DMS79 treated with DMSO at 0.1 percent for 48 hours (cell line): ENCODE data around the gene SKP2.

Experiments used
- DNase-seq: peaks from one replicate; lab custom pipeline; 2025; lab: John Stamatoyannopoulos, UW

SKP2 gene

DNA sequence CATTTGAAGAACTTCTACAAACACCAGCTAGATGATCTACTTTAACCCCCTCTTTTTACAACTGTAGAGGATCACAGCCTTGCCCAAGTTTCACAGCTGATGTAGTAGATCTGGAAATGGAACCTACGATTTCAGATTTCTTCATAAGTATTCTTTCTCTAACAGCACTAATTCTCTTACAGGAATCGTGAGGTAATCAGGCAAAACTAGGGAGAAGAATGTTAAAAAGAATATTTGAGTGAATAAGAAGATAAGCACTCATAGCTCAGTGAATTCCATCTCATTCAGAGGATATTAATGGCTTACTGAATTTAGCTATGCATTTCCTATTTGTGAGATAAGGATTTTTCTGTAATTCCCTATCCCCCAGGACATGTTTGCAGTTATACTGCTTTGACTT, 47.7 kb downstream of the SKP2 start:
- no peak for DNase-seq

DNA sequence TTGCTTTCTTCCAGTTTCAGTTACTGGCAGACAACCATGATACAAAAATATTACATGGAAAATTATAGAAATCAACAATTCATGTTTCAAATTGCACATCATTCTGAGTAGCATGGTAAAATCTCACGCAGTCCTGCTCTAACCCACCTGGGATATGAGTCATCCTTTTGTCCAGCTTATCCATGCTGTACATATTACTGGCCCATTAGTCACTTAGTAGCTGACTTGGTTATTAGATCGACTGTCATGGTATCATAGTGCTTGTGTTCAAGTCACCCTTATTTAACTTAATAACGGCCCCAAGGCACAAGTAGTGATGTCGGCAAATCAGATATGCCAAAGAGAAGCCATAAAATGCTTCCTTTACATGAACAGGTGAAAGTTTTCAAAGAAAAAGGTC, 48.6 kb downstream of the SKP2 start:
- DNase-seq, result no peak

DNA sequence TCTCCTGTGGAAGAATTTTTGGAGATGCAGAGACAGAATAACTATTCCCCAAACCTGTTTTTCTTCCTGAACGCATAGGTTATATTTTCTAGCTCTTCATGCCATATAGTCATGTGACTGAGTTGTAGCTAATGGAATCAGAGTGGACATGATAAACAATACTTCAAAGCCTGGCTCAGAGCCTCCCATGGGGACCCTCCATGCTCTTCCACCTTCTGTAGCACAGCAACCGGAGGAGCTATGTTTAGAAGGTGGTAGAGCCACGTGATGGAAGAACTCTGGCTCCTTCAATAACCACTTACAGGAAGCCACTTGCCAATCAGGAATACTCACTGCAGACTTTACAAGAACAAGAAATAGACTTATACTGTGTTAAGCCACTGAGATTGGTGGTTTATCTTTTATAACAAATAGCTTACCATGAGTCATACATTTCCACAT, 50.6 kb downstream of the SKP2 start:
- no peak for DNase-seq

DNA sequence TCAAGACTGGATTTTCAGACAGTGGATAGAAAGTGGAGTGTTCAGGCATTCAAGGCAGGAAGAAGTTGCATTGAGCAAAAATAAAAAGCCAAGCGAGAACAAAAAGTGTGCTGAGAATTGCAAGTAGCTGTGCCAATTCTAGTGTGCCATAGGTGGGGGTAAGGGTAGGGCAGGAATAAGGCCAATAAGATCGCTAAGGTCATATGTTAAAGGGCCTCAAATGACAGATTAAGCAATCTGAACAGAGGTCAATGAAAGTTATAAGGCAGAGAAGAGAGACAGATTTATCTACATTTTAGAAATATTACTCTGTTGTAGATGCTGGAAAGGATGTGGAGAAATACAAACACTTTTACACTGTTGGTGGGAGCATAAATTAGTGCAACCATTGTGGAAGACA, 53.4 kb downstream of the SKP2 start:
- no peak for DNase-seq

DNA sequence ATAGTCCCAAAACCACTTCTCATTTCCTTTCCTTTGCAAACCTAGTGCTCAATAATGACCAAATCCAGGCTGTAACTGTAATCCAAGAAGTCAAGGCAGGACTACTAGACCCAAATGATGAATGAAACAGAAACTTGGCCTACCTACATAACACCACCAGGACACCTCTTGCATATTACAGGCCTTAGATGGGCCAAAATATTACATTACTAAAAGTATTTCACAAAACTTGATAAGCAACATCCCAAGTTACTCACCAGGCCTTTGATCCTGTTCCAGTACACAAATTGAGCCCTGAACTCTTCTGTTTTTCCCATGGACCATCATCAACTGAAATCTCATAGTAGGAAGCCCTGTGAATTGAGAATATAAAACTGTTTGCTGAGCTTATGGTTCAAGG, 55.0 kb downstream of the SKP2 start:
- no peak for DNase-seq

DNA sequence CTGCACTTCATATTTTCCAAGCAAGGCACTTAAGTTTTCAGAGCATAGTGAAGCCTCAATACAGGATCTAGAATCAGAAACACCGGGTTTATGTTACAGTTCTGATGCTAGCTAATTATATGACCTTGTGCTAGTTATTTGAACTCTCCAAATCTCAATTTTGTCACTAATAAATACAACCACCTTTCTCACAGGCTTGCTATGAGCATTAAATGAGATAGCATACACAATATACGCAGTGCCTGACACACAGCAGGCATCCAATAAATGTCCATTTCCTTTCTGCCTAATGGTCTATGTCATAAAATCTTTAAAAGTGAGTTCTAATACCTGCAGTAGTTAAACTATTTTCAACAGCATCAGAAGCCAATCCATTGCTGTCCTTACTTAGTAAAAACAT, 56.9 kb downstream of the SKP2 start:
- DNase-seq, result no peak

DNA sequence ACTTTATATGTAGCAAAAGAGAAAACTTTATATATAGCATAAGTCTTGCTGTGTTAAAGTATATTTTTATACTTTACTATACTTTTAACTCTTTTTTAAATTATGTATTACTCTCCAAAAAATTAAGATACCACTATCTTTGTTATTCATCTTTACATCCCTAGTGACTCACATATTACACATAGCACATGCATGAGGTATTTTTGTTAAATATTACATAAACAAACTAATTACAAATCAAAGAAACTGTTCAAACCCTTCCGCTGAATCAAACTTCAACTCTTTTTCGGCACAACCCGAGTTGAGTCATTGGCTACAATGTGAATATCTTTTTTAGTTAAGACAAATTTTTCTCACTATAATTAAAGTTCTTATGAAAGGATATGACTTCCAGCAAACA, 57.8 kb downstream of the SKP2 start:
- no peak for DNase-seq

DNA sequence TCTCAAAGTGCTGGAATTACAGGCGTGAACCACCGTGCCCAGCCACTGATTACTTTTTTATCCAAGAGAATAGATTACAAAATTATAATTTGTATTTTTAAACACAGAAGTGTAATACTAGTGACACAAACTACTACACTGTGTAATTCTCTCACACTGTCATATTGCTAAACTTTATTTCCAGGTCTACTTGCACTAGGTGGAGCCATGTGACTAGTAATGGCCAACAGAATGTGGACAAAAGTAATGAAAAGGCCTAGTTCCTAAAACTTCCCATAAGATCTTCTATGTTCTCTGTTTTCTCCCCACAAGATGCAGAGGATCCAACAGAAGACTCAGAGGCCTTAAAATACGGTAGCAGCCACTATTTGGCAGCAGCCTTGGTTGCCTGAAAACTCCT, 62.5 kb downstream of the SKP2 start:
- DNase-seq, result no peak

DNA sequence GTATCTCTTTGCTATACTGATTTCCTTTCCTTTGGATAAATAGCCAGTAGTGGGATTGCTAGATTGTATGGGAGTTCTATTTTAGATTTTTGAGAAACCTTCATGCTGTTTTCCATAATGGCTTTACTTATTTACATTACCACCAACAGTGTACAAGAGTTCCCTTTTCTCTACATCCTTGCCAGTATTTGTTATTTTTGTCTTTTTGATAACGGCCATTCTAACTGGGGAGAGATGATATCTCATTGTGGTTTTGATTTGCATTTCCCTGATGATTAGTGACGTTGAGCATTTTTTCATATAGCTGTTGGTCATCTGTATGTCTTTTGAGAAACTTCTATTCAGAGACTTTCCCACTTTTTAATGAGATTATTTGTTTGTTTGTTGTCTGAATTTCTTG, 64.0 kb downstream of the SKP2 start:
- DNase-seq, result no peak

DNA sequence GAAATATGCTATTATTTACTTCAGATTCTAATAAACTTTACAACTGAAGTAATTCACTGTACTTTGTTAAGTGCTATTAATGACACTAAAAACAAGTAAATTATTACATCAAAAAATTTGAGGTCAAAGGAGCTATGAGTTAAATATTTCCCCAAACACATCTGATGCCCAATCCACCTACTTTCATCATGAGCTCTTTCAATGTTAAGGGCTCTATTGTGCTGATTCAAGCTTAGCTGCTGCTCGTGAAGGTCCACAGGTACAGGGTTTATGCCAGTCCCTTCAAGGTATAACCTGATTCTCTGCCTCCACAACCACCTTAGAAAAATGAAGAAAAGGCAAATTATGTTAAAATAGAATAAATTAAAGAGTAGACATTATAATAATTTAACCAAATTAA, 65.7 kb downstream of the SKP2 start:
- DNase-seq, result no peak

DNA sequence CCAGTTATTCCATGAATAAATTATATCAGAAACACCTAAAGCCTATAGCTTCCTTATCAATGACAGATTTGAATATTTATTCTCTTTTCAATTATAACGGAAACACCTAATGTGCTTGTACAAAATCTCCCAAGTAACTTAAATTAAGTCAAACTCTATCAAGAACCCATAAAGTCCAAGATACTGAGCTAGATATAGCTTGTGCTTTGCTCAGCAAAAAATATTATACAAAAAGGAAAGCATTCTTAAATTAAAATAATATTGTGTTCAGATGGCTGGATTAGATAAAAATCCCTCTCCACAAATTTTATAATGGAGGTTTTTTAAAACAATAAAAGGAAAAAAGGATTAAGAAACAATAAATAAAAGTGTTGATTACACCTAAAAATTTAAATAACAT, 66.1 kb downstream of the SKP2 start:
- DNase-seq, result no peak

DNA sequence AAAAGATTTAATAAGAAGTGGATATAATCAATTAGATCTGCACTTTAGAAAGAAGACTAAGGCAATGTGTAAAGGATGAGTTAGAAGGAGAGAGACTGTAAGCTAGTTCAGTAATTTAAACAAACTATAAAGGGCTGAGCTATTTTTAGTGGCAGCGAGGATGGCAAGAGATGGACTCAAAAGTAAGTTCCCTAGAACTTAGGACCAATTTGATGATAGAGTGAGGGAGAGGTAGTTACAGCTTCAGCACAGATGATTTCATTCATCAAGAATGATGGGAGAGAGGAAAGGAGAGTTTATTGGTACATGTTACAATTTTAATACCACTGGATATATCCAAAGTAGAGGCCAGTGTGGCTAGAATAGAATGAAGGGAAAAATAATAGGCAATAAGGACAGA, 70.7 kb downstream of the SKP2 start:
- DNase-seq, result no peak

DNA sequence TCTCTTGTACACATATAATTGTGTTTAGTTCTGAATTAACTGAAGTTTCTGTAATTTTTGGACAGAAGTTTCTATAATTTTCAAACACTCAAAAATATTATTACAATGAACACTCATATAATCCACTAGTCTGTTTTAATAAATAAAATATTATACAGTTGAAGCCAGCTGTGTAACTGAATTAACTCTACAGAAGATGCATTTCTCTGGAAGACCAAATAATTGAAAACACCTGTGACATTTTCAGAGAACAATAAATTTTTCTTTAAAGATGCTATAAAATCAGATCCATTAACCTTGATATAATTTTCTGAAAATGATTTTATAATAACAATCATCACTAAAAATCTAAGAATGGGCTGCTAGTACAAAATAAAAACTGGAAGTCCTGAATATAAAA, 75.1 kb downstream of the SKP2 start:
- DNase-seq, result no peak

DNA sequence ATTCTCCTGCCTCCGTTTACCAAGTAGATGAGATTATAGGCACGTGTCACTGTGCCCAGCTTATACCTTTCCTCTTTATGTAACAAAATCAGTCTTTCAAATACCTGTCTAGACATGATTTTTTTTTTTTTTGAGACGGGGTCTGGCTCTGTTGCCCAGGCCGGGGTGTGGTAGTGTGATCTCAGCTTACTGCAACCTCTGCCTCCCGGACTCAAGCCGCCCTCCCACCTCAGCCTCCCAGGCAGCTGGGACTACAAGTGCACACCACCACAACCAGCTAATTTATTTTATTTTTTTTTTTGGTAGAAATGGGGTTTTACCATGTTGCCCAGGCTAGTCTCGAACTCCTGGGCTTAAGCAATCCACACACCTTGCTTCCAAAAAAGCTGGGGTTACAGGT, 76.6 kb downstream of the SKP2 start:
- no peak for DNase-seq

DNA sequence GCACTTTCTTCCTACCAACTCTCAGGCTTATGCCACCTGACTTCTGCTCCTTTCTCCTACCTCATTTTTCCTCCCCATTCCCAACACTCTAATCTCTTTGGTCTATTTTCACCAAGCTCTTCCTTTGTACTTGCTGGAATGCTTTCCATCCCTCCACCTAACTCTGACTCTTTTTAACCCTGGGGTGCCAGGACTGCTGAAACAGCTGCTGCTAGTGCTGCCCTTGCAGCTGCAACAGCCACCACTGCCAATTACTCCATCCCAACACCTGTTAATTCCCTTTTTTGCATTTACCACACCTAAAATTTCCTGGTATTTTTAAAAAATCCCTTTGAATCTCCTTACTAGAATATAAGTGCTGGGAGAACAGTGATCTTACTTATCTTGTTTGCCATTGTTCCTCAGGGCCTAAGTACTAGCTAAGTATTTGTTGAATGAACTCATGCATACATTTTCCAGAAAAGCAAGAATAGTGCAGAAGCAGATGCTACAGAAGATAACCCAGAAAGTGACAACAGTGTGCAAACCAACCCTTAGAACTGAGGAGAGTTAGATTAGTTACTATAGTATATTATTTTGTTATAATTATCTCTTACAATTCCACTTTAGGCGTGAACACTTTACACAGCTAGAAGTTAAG, 78.4 kb downstream of the SKP2 start:
- no peak for DNase-seq

DNA sequence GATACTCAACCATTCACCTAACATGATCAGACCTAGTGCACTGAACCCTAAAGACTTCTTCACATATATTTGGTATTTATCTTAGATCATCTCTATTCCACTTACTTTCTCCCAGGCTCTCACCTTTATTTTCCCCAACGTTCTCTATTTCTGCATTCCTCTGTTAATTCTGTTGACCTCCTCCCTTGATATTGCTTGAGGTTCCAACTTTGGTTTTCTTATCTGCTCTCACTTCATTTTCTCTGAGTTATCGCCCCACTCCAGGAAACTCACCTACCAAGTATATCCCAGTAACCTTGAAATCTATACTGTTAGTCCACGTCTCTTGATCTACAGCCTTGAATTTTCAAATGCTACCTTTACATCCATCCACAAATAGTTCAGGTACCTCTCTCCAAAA, 80.6 kb downstream of the SKP2 start:
- no peak for DNase-seq
